Left cardiac atrium (tissue), 4 donors: ENCODE results near the gene CRHBP. TPM values are rescaled to one million over a fixed set of nuclear protein-coding genes. Genes with fewer than 3 reads are reported as not detected.
A peak's percentile ranks its signal among the peaks of the same experiment; 100 is the strongest.
"Not testable (repeated sequence)": the region's sequence is repeated elsewhere in the genome, so short reads cannot be mapped to it uniquely, and the experiment has no call there.

Experiments used
- ATAC-seq, 2 donors: fragments of 200-7000 bp; cut with Tn5 transposase; one replicate each; pipeline ENCODE4 v1.9.1; 2020; ENCODE audit warnings: mild to moderate bottlenecking in 2 of 2, moderate library complexity in 2 of 2
- DNase-seq: peaks from one replicate; pipeline ENCODE4 v3.0.0-alpha.2; 2020
- intact Hi-C, 2 donors: fragments of 100-400 bp; cut with DNase I; formaldehyde crosslinking; loops; one replicate each; pipeline versions ENCODE4 v1.14.1 to v1.15.1; 2022 to 2023
- long read RNA-seq: library from polyadenylated mRNA; unstranded; transcript quantifications from one replicate; pipeline ENCODE4 v2.0.0, GENCODE V29; 2021
- total RNA-seq, 2 donors: library from RNA; stranded (reverse); fragmentation: NEBNext Ultra II Directional; extraction: Animal tissue kit (Norgen Biotek cat#: 25700); gene quantifications; one replicate each; pipeline ENCODE4 v1.2.1, GENCODE V29; 2021
- donor health status: DM: no; HTN: yes; CAD: no.
- donor health status: DM: no; HTN: yes; CAD: no; lungs with severe emphysema.
- donor health status: DM: yes; HTN: yes; CAD: no.
- donor health status: Dilated cardiomyopathy.

CRHBP gene
- 1 to 10 TPM in 1 of 2 donors, under 1 TPM in 1; 0.32 to 1.8 TPM for total RNA-seq
- long read RNA-seq, partial matches to known transcripts: 1 of 1 reads
- long read RNA-seq, other reads (novel, unspliced or antisense): 0 of 1 reads

- ATAC-seq (no peak), DNase-seq (no peak)
- intact Hi-C loops: no loop called here
These were observed at the start of gene CRHBP for GRCh38 chr5:76952795-76953536. TSS of gene CRHBP (plus strand) at chr5:76953045. CDS start at chr5:76953135, 90 bp downstream.

- no peak for ATAC-seq
- intact Hi-C loops: no loop called here
- no peak for DNase-seq
These were observed 44.7 kb upstream of the CRHBP start for GRCh38 chr5:76908166-76908565.

- DNase-seq, ATAC-seq, intact Hi-C loops: not testable (repeated sequence)
These were observed 42.4 kb upstream of the CRHBP start for GRCh38 chr5:76910344-76910933.

- ATAC-seq, DNase-seq, intact Hi-C loops: not testable (repeated sequence)
These were observed 38.2 kb upstream of the CRHBP start for GRCh38 chr5:76914671-76915070.

GRCh38 chr5:76918539-76918938 lies 34.3 kb upstream of the CRHBP start:
- DNase-seq: no peak
- intact Hi-C loops: no loop called here

GRCh38 chr5:76920491-76920890 lies 32.4 kb upstream of the CRHBP start:
- no peak for DNase-seq
- no peak for ATAC-seq
- intact Hi-C loops: no loop called here

More at GRCh38 chr5:76918539-76918938, 34.3 kb upstream of the CRHBP start:
- ATAC-seq: no peak

GRCh38 chr5:76926329-76927105 lies 26.3 kb upstream of the CRHBP start:
- intact Hi-C loops: no loop called here
- DNase-seq (no peak), ATAC-seq (no peak)

- intact Hi-C loops: no loop called here
- DNase-seq (no peak), ATAC-seq (no peak)
These were observed 24.9 kb upstream of the CRHBP start for GRCh38 chr5:76927961-76928360.

- no peak for ATAC-seq
- intact Hi-C loops: no loop called here
- DNase-seq: no peak
These were observed 22.8 kb upstream of the CRHBP start for GRCh38 chr5:76930083-76930482.

GRCh38 chr5:76938177-76938576 lies 14.7 kb upstream of the CRHBP start:
- no peak for DNase-seq
- intact Hi-C loops: no loop called here
- ATAC-seq: no peak

- no peak for DNase-seq
These were observed 11.8 kb upstream of the CRHBP start for GRCh38 chr5:76941000-76941399.

GRCh38 chr5:76941442-76941841 lies 11.4 kb upstream of the CRHBP start:
- intact Hi-C loops: no loop called here
- DNase-seq: no peak
- no peak for ATAC-seq

More at GRCh38 chr5:76941000-76941399, 11.8 kb upstream of the CRHBP start:
- intact Hi-C loops: no loop called here
- no peak for ATAC-seq

GRCh38 chr5:76942581-76942980 lies 10.3 kb upstream of the CRHBP start:
- no peak for DNase-seq
- intact Hi-C loops: no loop called here
- ATAC-seq: no peak

GRCh38 chr5:76943006-76943405 lies 9.8 kb upstream of the CRHBP start:
- ATAC-seq: no peak
- intact Hi-C loops: no loop called here
- DNase-seq: no peak

GRCh38 chr5:76944638-76945037 lies 8.2 kb upstream of the CRHBP start:
- intact Hi-C loops: no loop called here
- DNase-seq (no peak), ATAC-seq (no peak)

- DNase-seq, ATAC-seq, intact Hi-C loops: not testable (repeated sequence)
These were observed 7.6 kb upstream of the CRHBP start for GRCh38 chr5:76945238-76945637.

- no peak for DNase-seq
- intact Hi-C loops: no loop called here
- no peak for ATAC-seq
These were observed 6.8 kb upstream of the CRHBP start for GRCh38 chr5:76946090-76946489.

- ATAC-seq (no peak), DNase-seq (no peak)
- intact Hi-C loops: no loop called here
These were observed 5.8 kb upstream of the CRHBP start for GRCh38 chr5:76947082-76947503.

- ATAC-seq: peak; percentile 56 to 61
- intact Hi-C loops: no loop called here
- DNase-seq: no peak
These were observed 922 bp downstream of the CRHBP start for GRCh38 chr5:76953551-76954382.
